ENCODE measurements around the gene ZNF18.

ZNF18 gene, protein sequence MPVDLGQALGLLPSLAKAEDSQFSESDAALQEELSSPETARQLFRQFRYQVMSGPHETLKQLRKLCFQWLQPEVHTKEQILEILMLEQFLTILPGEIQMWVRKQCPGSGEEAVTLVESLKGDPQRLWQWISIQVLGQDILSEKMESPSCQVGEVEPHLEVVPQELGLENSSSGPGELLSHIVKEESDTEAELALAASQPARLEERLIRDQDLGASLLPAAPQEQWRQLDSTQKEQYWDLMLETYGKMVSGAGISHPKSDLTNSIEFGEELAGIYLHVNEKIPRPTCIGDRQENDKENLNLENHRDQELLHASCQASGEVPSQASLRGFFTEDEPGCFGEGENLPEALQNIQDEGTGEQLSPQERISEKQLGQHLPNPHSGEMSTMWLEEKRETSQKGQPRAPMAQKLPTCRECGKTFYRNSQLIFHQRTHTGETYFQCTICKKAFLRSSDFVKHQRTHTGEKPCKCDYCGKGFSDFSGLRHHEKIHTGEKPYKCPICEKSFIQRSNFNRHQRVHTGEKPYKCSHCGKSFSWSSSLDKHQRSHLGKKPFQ

DNA sequence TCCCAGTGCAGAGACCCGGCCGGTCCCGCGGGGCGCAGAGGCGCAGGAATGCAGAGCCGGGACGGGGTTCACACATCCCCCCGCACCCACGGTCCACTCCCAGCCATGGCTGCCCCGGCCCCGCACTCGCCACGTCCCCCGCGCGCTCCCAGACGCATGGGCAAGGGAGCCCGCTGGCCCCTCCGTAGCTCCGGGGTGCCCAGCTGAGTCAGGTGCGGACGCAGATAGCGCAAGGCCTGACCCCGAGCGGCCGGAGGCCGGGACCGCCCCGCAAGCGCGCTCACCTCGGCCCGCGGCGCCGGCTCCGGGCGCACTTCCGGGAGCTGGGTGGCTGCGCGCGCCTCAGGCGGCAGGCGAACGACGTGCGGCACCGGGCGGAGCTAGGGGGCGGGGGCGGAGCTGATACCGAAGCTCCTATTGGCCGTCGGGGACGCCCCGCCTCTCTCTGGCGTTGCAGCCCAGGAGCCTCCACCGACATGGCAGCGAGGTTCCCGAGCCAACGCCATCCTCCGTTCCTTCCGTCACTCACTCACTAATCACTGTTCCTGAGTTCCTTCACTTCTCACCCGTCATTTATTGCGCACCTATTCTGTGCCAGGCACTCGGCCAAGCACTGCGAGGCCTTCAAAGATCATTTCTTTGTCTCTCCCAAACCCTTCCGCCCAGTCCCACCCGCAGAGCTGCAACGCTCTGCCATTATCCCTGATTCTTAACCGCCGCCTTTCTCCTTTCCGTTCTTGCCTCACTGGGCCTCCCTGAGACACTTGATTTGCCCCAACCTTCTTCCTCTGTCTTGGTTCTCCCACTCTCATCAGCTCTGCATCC, at the start of gene ZNF18:
TSS of gene ZNF18 (minus strand) at position 329 of the 825 bp plus-strand sequence. CDS start 4,646 bp downstream, outside the sequence.
- peak; percentile 99 for DNase-seq (ENCODE audit: low spot score)

DNA sequence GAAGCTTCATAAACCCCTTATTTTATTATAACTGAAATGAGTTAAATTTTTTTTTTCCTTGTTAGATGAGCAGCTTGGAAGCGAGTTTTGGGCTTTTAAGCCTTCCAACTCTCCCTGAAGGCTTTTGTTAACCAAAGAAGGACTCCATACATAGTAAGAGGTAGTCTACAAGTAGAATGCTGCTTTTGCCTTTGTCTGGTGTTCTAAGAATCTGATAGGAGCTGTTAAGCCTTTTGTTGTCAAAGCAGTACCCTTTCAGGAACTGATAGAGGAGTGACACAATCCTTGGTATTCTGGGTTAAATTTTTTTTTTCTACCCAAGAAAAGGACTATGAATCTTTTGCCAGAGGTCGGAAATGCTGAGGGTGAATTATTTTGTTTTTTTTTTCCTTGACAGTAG, 49.5 kb upstream of the ZNF18 start:
- DNase-seq (ENCODE audit: low spot score) = no peak

DNA sequence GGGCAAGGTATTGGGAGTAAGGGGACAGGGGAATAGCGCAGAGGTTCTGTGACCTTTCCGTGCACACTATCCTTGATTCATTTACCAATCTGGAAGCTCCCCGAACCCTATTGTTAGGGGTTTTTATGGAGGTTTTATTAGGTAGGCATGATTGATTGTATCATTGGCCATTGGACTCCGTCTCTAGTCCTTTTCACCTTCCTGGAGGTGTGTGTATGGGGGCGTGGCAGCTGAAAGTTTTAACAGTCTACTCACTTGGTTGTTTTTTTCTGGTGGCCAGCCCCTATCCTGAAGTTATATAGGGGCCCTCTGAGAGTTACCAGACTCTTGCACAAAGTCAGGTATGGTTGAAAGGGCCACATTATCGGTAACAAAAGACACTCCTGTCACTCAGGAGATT, 46.4 kb upstream of the ZNF18 start:
- no peak for DNase-seq (ENCODE audit: low spot score)

DNA sequence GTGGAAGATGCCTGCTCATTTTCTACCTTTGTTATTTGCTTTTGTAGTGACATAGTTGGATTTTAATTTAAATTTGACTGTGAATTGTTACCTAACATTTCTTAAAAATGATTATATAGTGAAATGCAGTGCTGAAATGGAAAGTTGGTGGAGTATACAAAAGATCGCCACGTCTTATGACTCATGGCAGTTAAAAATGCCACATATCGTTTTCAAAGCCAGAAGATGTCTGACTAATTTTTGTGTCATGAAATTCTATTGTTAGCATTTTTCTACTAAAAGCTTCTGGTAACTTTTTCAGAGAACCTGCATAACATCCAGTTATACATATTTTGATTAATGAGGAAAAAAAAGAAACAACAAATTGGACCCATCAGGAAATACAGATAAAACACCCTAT, 44.0 kb upstream of the ZNF18 start:
- DNase-seq (ENCODE audit: low spot score) = peak; percentile 81

DNA sequence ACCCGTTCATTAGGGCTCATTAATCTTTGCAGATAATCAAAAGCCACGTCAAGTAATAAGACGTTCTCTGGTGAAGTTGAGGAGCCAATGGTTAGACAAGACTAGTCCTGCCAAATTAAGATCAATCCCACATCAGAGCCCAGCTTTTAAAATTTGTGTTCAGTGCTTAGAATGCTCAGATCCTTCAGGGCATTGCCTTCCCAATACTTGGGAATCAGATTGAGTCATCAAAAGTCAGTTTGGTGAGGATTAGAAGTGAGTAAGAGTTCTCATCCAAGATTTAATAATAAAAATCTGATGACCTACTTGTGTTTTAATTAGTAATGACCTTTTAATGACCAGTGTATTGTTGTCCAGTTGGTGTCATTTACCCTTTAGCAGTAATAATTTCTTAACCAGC, 43.2 kb upstream of the ZNF18 start:
- no peak for DNase-seq (ENCODE audit: low spot score)

DNA sequence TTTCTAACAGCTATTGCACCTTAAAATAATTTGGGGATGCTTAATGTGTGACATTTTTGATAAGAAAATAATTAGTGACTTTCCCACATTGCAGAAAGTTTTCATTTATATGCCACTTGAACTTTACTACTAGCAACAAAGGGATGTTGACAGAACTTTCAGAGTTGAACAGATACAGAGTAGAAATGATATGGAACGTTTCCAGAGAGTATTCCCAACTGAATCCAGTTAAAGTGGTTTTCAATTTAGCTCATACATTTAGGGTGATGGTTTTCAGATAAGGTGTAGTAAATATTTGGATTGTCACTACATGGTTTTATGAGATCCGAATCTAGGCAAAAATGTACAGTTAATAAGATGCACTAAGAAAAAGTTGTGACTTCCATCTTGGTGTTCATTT, 40.7 kb upstream of the ZNF18 start:
- no peak for DNase-seq (ENCODE audit: low spot score)

DNA sequence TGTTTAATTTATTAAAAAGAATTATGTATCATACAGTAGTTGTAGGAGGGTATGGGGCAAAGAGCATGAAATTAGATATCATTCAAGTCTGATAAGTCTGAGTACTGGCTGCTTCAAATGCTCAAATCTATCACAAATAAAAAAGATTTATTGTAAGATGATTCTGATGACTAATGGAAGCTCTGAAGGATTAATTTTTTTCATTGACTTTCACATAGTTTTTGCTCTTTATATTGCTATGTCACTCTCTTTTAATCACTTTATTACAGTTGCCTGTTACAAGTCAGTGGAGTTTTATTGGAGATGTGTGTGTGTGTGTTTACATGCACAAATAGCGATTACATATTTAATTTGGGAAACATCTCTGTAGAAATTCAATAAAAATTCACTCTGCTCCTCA, 38.4 kb upstream of the ZNF18 start:
- DNase-seq (ENCODE audit: low spot score) = no peak

DNA sequence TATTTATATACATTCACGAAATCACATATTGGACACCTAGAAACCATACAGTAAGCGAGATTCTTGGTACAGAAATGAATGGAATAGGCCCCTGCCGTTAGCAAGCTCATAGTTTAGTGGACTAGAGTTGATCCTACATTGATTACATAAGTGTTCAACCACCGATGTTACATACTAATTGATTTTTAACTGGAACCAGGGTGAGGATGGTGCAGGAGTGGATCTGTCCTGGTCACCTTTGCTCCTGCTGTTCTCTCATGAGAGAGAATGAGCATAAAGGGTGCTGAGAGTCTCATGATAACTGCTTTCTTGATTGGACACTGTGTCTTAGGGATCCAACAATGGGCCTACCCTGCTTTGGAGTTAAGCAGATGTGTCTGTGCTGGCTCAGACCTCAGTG, 37.3 kb upstream of the ZNF18 start:
- no peak for DNase-seq (ENCODE audit: low spot score)

DNA sequence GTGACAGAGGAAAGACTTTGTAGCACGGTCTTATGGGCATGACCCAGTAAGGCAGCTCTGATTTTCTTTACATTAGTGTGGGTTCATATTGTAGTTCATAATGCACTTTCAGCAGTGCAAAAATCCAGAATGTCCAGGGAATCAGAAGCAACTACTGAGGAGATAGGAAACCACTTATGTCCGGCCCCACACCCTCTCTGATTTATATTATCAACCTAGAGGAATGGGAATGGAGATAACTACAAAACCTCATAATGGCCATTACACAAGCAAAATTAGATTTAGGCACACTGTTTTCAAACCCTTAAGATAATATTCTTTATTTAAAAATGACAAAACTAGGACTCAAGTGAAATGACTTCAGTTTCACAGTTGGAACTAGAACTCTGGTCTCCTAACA, 31.3 kb upstream of the ZNF18 start:
- no peak for DNase-seq (ENCODE audit: low spot score)

DNA sequence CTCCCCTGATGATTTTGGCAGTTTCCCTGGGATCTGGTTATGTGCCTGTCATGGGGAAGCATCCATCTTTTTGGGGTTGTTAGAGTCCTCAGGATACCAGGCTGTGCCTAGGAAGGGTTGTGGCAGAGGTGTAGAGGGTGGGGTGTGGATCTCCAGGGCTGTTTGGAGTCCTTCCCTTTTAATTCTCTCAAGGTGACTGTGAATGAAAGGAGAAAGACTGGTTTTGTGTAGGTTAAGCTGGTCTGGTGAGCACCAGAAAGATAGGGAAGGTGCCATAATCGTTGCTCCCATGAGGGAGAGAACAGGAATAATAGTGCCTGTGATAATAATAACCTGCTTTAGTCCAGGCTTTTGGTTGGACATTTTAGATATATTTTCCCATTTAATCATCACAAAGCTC, 30.4 kb upstream of the ZNF18 start:
- no peak for DNase-seq (ENCODE audit: low spot score)

DNA sequence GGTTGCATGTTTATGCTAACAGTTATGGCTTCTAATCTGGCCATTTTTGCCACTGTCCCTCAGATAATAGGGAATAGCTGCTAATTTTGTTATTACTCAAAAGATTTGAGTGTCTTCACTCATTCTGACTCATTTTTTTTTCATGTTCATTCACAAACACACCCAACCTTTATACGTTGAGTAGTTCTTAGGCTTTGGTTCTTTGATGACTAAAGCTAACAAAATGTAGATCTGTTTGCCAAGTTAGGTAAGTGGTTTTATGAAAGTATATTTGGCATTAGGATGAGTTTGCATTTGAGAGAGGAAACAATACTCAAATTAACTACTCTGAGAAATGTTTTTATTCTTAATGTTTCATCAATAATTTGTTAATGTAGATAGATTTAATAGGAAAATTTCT, 27.1 kb upstream of the ZNF18 start:
- DNase-seq (ENCODE audit: low spot score) = peak; percentile 19

DNA sequence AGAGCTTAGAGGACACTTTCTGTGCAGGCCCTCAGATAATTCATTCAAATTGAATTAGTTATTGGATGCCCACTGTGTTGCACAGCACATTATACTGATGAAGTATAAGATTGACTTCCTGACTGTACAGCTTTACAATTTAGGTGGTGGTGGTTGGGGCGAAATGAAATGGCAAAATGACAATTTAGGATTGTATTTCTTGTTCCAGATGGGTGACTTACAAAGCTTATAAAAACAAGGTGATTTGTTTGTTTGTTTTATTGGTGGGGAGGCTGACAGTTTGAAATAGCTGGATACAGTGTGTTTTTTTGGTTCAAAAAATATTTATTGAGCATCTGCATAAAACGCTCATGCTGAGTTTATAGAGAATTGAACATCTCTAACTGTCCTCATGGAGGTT, 25.0 kb upstream of the ZNF18 start:
- DNase-seq (ENCODE audit: low spot score) = no peak

DNA sequence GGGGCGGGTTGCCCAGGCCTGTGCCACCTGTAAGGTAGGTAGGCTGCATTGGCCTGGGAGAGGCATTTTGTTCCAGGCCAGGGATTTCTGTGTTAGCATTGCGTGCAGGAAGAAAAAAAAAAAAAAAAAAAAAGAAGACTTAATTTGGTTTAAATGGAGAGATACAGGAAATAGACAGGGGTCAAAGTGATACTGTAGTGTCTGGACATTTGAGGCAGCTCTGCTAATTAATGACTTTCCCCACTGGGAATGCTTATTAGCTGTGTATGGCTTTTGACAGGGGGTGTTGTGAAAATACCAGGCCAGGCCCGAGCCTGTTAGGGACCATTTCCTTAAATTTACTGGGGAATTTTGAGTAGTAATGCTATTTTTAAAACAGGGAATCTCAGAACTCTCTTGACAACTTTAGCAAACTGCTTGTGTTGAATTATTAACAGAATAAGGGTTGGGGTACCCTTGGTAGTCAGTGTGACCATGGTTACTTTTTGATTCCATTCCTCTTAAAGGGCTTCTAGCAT, 24.4 kb upstream of the ZNF18 start:
- DNase-seq (ENCODE audit: low spot score) = no peak

DNA sequence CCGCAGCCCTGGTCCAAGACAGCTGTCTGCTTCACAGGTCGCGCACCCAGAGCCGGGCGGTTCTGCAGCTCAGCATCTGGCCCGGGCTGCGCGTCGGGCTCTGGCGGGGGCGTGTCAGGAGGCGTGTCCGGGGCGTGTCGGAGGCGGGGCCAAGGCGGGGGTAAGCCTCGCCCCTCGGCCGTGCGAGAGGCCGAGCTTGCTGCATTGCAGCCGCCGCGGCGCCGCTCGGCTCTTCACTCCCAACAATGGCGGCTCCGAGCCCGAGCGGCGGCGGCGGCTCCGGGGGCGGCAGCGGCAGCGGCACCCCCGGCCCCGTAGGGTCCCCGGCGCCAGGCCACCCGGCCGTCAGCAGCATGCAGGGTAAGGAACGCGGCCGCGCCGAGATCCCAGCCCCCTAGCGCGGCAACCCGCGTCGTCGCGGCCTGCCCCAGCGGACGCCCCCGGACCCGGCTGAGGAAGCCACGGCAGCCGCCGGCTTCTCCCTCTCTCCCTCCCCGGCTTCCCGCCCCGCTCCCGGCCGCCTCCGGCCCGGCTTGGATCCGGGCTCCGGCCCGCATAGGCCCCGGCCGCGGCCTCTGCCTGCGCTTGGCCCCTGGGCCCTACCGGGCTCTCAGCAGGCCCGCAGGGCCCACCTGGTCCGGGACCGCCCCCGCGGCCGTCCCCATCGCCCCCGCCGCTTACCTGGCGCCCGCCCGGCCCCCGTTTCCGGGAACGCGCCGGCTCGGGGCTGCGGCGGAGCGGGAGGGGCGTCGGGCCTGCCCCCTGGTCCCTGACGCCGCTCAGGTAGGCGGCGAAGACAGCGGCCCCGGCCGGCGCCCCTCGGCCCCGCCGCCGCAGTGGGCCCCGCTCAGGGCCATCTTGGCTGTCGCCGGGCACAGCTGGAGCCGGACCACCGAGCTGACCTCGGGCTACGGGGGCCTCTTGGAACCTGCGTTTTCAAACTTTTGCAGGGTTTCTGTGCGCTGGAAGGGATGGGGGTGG, 23.7 kb upstream of the ZNF18 start, which contains the start of gene MAP2K4:
TSS of gene MAP2K4 (plus strand) at position 236 of the 981 bp plus-strand sequence. CDS start at position 246, 10 bp downstream.
- peak; percentile 98 for DNase-seq (ENCODE audit: low spot score)

DNA sequence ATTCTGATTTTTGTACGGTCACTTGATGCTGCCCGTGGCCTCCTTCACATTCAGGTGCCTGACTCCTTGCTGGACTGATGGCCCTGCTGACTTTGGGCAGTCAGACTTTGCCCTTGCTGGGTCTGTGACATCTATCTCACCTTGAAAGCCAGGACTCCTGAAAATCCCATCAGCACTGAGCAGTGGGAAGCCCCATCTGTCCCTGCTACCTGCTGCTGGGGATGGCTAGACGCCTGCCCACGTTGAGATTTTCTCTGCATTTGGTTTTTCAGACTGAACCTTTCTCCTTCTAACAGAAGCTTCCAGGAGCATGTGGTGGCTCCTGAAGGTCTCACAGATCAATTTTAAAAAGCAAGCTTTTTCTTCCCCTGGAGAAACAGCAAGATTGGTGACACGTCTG, 10.2 kb upstream of the ZNF18 start:
- no peak for DNase-seq (ENCODE audit: low spot score)

DNA sequence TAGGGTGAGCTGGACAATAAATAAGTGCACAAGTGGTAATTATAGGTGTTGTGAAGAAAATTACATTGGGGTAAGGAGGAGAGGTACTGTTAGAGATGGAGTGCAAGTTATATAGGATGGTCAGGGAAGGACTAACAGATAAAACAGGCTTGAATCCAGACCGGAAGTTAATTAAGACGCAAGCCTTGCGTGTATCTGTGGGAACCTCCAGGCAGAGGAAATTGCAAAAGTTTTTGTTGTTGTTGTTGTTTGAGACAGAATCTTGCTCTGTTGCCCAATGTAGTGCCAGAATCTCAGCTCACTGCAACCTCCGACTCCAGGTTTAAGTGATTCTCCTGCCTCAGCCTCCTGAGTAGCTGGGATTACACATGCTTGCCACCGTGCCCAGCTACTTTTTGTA, 2.4 kb upstream of the ZNF18 start:
- DNase-seq (ENCODE audit: low spot score) = no peak

DNA sequence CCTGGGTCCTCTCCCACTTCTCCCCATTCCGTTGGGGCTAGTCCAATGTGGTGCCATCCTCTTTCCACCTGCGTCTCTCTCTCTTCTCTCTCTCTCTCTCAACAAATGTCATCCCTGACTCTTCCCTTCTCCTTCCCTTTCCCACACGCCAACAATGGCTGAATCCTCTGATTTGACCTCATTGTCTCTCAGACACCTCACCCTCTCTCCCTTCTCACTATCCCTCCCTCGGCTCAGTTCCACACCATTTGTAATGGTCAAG, 628 bp upstream of the ZNF18 start:
- no peak for DNase-seq (ENCODE audit: low spot score)

DNA sequence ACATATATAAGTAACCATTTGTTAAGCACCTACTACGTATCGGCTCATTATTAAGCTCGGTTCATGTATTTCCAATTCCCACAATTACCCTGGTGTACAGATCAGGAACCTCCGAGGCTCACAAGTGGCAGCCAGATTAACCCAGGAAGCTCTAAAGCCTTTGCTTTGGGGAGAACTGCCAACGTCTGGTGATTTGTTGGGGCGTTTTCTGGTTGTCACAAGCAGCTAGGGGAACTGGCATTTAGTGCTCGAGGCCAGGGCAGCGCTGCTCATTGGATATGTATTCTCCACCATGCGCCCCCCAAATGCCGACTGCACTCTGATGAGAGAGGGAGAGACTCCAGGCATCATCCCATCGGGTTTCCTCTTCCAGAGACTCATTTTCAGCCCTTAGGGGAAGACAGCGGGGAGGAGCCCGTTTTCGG, 541 bp downstream of the ZNF18 start:
- no peak for DNase-seq (ENCODE audit: low spot score)

DNA sequence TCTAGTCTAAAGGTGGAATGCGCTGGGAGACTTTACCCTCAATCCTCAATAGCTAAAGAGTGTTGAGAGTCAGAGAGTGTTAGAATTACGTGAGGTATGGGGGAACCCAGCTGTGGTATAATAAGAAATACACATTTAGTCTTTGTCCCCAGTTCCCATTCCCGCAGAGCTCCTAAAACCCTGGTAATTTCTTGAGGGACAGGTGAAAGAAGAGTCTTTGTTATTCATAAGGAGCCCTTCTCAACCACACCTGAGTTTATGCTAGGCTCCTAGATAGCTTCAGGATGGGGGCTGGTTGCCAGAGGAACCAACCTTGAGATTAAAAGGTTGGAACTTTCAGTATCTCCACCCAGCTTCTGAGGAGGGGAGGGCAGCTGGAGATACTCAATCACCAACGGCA, 5.8 kb downstream of the ZNF18 start:
- DNase-seq (ENCODE audit: low spot score) = no peak

DNA sequence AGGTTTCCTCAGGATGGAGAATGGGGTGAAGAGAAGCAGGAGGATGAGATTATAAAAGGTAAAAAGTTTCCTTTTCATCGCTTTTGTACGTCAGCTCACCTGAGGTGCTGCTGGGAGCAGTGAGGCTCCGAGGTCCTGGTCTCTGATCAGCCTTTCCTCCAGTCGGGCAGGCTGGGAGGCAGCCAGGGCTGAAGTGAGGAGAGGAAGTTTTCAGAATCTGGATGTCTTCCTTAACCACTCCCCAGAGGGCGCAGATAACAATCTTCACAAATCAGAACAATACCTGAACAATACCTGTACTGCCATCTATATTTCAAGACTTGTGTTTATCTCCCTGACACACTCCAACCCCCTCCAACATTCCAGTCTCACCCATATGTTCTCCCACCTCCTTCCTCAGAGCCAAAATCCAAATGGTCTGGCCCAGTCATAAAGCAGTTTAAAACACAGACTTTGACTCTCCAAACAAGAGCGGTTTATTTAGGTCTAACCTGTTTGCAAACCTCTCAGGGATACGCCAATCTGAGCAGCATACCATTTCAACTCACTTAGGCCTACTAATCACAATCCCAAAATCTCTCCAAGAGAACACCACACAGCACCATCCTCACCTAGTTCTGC, 6.8 kb downstream of the ZNF18 start:
- DNase-seq (ENCODE audit: low spot score) = no peak

DNA sequence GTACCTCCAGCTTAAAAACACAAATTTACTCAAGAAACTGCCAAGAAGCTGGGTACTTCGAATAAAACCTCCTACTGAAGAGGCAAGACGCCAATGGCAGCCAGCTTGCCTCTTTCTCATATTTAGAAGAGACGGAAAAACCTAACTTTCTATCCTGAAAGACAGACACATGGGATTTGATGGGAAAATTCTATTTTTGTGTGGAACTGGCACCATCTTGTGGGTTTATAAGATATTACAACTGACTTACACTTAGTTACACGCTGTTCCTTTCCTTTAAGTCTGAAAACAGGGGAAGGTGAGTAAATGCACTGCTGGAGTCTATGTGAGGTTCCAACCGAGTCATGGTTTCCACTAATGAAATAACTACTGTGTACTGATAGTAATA, 10.3 kb downstream of the ZNF18 start:
- peak; percentile 63 for DNase-seq (ENCODE audit: low spot score)
